ENCODE data around the gene DCUN1D5. TPM values are rescaled to one million over a fixed set of nuclear protein-coding genes. Genes with fewer than 3 reads are reported as not detected.
A peak's percentile ranks its signal among the peaks of the same experiment; 100 is the strongest.

The DCUN1D5 gene
- polyA plus RNA-seq, 4 donors = 10.5 to 24.9 (median 19.6) TPM

GRCh38 chr11:103108933-103109817 lies 17.2 kb upstream of the DCUN1D5 start, which contains the start of gene DYNC2H1:
DYNC2H1 (plus strand) TSS chr11:103109426; CDS start chr11:103109575, 149 bp downstream.
- Histone ChIP-seq H3K27ac (ENCODE audit: low read depth in 1 of 3, low read length in 2 of 3) (peak within 1 kb of the TSS in 2 of 3 donors; percentile 73 to 75), H3K9me3 (ENCODE audit: control insufficient read depth in 2 of 2, insufficient read depth in 1 of 2, low read depth in 1 of 2, low read length in 1 of 2) (no peaks in the 10 kb centered on the region), H3K4me1 (ENCODE audit: control insufficient read depth in 3 of 3, insufficient read depth in 2 of 3, low read depth in 1 of 3, low read length in 2 of 3) (no peaks in the 10 kb centered on the region), H3K36me3 (ENCODE audit: control insufficient read depth in 3 of 3, insufficient read depth in 2 of 3, low read depth in 1 of 3, low read length in 3 of 3) (no peaks in the 10 kb centered on the region), H3K4me3 (ENCODE audit: low read depth in 1 of 3, low read length in 3 of 3) (peak within 1 kb of the TSS; percentile 48 to 70 (median 53)), H3K27me3 (ENCODE audit: control insufficient read depth in 3 of 3, insufficient read depth in 3 of 3, low read length in 3 of 3) (no peaks in the 10 kb centered on the region)
- peak; percentile 85 to 96 for DNase-seq
- FAIRE-seq = no peak
- 1% methylated on average over 50 to 53 of the region's 53 CpGs for WGBS, 3 donors

- DNase-seq (no peak), FAIRE-seq (no peak)
- Histone ChIP-seq H3K9me3 (ENCODE audit: control insufficient read depth in 2 of 2, insufficient read depth in 1 of 2, low read depth in 1 of 2, low read length in 1 of 2) (no peaks in the 10 kb centered on the region), H3K36me3 (ENCODE audit: control insufficient read depth in 3 of 3, insufficient read depth in 2 of 3, low read depth in 1 of 3, low read length in 3 of 3) (no peaks in the 10 kb centered on the region), H3K27ac (ENCODE audit: low read depth in 1 of 3, low read length in 2 of 3) (no peak overlapping the region), H3K27me3 (ENCODE audit: control insufficient read depth in 3 of 3, insufficient read depth in 3 of 3, low read length in 3 of 3) (peaks cover 0 to 3% (median 0%) of the 10 kb centered on the region in 3 donors), H3K4me3 (ENCODE audit: low read depth in 1 of 3, low read length in 3 of 3) (no peak overlapping the region), H3K4me1 (ENCODE audit: control insufficient read depth in 3 of 3, insufficient read depth in 2 of 3, low read depth in 1 of 3, low read length in 2 of 3) (peaks cover 0 to 3% (median 0%) of the 10 kb centered on the region in 3 donors)
These were observed 5.3 kb upstream of the DCUN1D5 start for GRCh38 chr11:103097279-103097678.

DNA sequence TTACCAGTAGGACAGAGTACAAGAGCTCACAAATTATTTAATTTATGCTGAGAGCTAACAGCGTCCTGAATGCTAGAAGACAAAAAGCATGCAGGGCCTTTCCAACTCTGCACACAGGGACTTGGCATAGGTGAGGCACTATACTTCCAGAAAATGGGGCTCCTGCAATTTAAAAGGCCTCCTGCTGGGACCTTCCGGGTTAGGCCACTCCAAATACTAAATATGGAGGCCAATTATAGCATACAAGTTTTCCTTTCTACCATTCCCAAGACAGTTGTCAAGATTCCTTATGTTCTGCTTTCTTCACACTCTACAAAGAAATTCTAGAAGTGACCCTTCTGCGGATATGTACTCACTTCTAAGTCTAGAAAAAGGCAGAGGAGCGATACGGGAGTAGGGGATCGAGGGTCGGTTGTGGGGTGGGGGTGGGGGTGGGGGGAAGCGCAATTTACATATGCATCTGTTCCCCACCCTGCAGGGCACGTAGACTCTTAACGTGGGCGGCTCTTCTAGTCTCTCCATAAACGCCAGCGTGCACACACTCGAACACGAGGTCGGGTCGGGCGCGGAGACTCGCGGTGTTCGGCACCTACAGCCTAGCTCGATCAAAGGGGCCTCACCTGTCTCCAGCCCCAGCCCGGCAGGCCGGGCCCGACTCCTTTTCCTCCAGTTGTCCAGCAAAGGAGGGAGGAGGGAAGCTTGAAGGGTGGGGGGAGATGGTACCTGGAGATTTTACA lies 728 bp downstream of the DCUN1D5 start:
- Histone ChIP-seq H3K4me1 (ENCODE audit: control insufficient read depth in 3 of 3, insufficient read depth in 2 of 3, low read depth in 1 of 3, low read length in 2 of 3) (peaks cover 0 to 9% (median 6%) of the 10 kb centered on the region in 3 donors), H3K27ac (ENCODE audit: low read depth in 1 of 3, low read length in 2 of 3) (peak overlapping the region; percentile 81 to 93 (median 91)), H3K9me3 (ENCODE audit: control insufficient read depth in 2 of 2, insufficient read depth in 1 of 2, low read depth in 1 of 2, low read length in 1 of 2) (no peaks in the 10 kb centered on the region), H3K4me3 (ENCODE audit: low read depth in 1 of 3, low read length in 3 of 3) (peak overlapping the region; percentile 81 to 91 (median 82)), H3K27me3 (ENCODE audit: control insufficient read depth in 3 of 3, insufficient read depth in 3 of 3, low read length in 3 of 3) (peaks cover 0 to 3% (median 0%) of the 10 kb centered on the region in 3 donors), H3K36me3 (ENCODE audit: control insufficient read depth in 3 of 3, insufficient read depth in 2 of 3, low read depth in 1 of 3, low read length in 3 of 3) (peaks cover 0 to 8% (median 0%) of the 10 kb centered on the region in 3 donors)
- 1% methylated on average over 26 of the region's 26 CpGs for WGBS, 3 donors
- DNase-seq (peak; percentile 46 to 70), FAIRE-seq (no peak)

DNA sequence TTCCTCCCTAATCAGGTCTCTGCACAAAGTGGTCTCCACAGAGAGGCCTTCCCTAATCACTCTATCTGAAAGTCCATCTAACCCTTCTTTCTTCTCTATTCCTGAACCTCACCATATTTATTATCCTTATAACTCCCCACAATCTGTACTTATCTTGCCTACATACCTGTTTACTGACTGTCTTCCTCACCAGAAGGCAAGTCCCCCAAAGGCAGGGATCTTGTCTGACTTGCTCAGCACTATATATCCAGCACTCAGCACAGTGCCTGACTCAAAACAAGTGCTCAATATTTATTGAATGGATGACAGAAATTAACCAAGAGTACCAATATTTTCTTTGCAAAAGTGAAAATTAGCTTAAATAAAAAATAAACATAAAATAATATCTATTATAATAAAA lies 5.5 kb downstream of the DCUN1D5 start:
- DNase-seq = no peak
- no peak for FAIRE-seq
- no peaks in the 10 kb centered on the region for H3K9me3 ChIP-seq (ENCODE audit: control insufficient read depth in 2 of 2, insufficient read depth in 1 of 2, low read depth in 1 of 2, low read length in 1 of 2)

GRCh38 chr11:103085758-103086365 lies 6.1 kb downstream of the DCUN1D5 start:
- FAIRE-seq (no peak), DNase-seq (peak in 1 of 2 donors; percentile 12)
- 83 to 92% (median 88%) methylated on average over 1 of the region's 1 CpG for WGBS, 3 donors

More for the DNA sequence above, 5.5 kb downstream of the DCUN1D5 start:
- peaks cover 0 to 14% (median 0%) of the 10 kb centered on the region in 3 donors for H3K36me3 ChIP-seq (ENCODE audit: control insufficient read depth in 3 of 3, insufficient read depth in 2 of 3, low read depth in 1 of 3, low read length in 3 of 3)
- H3K4me3 ChIP-seq (ENCODE audit: low read depth in 1 of 3, low read length in 3 of 3) = no peak overlapping the region
- H3K27me3 ChIP-seq (ENCODE audit: control insufficient read depth in 3 of 3, insufficient read depth in 3 of 3, low read length in 3 of 3) = no peaks in the 10 kb centered on the region
- H3K27ac ChIP-seq (ENCODE audit: low read depth in 1 of 3, low read length in 2 of 3) = no peak overlapping the region
- H3K4me1 ChIP-seq (ENCODE audit: control insufficient read depth in 3 of 3, insufficient read depth in 2 of 3, low read depth in 1 of 3, low read length in 2 of 3) = peaks cover 0 to 6% (median 6%) of the 10 kb centered on the region in 3 donors

DNA sequence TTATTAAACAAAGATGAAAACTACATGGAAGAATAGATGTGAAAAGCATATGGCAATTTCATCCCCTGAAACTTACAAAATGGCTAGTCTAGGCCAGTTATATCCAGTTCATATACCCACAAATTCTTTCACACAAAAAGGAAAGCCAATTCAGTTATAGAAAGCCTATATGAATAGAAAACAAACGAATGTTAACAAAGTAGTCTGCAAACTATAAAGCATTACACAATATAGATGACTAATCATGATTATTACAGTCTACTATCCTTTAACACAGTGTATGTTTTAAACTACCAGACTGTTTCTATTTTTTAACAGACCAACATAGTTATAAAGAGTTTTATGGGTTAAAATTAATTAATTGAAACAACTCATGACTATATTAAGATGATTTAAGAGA lies 12.1 kb downstream of the DCUN1D5 start:
- Histone ChIP-seq H3K27ac (ENCODE audit: low read depth in 1 of 3, low read length in 2 of 3) (no peak overlapping the region), H3K36me3 (ENCODE audit: control insufficient read depth in 3 of 3, insufficient read depth in 2 of 3, low read depth in 1 of 3, low read length in 3 of 3) (peaks cover 0 to 25% (median 10%) of the 10 kb centered on the region in 3 donors), H3K4me1 (ENCODE audit: control insufficient read depth in 3 of 3, insufficient read depth in 2 of 3, low read depth in 1 of 3, low read length in 2 of 3) (no peaks in the 10 kb centered on the region), H3K4me3 (ENCODE audit: low read depth in 1 of 3, low read length in 3 of 3) (no peak overlapping the region), H3K27me3 (ENCODE audit: control insufficient read depth in 3 of 3, insufficient read depth in 3 of 3, low read length in 3 of 3) (no peaks in the 10 kb centered on the region), H3K9me3 (ENCODE audit: control insufficient read depth in 2 of 2, insufficient read depth in 1 of 2, low read depth in 1 of 2, low read length in 1 of 2) (no peaks in the 10 kb centered on the region)
- FAIRE-seq (no peak), DNase-seq (no peak)
- 47 to 68% (median 50%) methylated on average over 1 of the region's 1 CpG for WGBS, 3 donors

More at GRCh38 chr11:103085758-103086365, 6.1 kb downstream of the DCUN1D5 start:
- no peaks in the 10 kb centered on the region for H3K27me3 ChIP-seq (ENCODE audit: control insufficient read depth in 3 of 3, insufficient read depth in 3 of 3, low read length in 3 of 3)
- no peak overlapping the region for H3K4me3 ChIP-seq (ENCODE audit: low read depth in 1 of 3, low read length in 3 of 3)
- peaks cover 0 to 14% (median 0%) of the 10 kb centered on the region in 3 donors for H3K36me3 ChIP-seq (ENCODE audit: control insufficient read depth in 3 of 3, insufficient read depth in 2 of 3, low read depth in 1 of 3, low read length in 3 of 3)
- no peak overlapping the region for H3K27ac ChIP-seq (ENCODE audit: low read depth in 1 of 3, low read length in 2 of 3)
- peaks cover 0 to 6% (median 3%) of the 10 kb centered on the region in 3 donors for H3K4me1 ChIP-seq (ENCODE audit: control insufficient read depth in 3 of 3, insufficient read depth in 2 of 3, low read depth in 1 of 3, low read length in 2 of 3)
- no peaks in the 10 kb centered on the region for H3K9me3 ChIP-seq (ENCODE audit: control insufficient read depth in 2 of 2, insufficient read depth in 1 of 2, low read depth in 1 of 2, low read length in 1 of 2)

DNA sequence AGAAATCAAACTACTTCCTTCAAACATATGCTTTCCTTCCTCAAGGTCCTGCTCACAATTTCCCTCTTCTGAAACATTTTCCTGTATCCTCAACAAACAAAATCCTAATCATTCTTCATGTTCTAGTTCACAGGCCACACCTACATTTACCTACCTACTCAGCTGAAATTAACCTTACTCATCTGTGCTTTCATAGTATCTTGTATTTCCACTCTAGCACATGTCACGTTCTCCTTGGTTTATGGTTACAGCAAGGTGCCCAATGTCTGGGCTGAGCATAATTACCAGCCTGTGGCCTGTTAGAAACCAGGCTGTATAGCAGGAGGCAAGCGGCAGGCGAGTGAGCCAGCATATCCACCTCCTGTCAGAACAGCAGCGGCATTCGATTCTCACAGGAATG lies 13.2 kb downstream of the DCUN1D5 start:
- no peaks in the 10 kb centered on the region for H3K4me1 ChIP-seq (ENCODE audit: control insufficient read depth in 3 of 3, insufficient read depth in 2 of 3, low read depth in 1 of 3, low read length in 2 of 3)
- WGBS, 3 donors = 94 to 98% (median 95%) methylated on average over 5 of the region's 5 CpGs
- H3K27me3 ChIP-seq (ENCODE audit: control insufficient read depth in 3 of 3, insufficient read depth in 3 of 3, low read length in 3 of 3) = no peaks in the 10 kb centered on the region
- no peaks in the 10 kb centered on the region for H3K9me3 ChIP-seq (ENCODE audit: control insufficient read depth in 2 of 2, insufficient read depth in 1 of 2, low read depth in 1 of 2, low read length in 1 of 2)
- FAIRE-seq (no peak), DNase-seq (no peak)
- peaks cover 0 to 27% (median 10%) of the 10 kb centered on the region in 3 donors for H3K36me3 ChIP-seq (ENCODE audit: control insufficient read depth in 3 of 3, insufficient read depth in 2 of 3, low read depth in 1 of 3, low read length in 3 of 3)
- no peak overlapping the region for H3K27ac ChIP-seq (ENCODE audit: low read depth in 1 of 3, low read length in 2 of 3)
- H3K4me3 ChIP-seq (ENCODE audit: low read depth in 1 of 3, low read length in 3 of 3) = no peak overlapping the region

GRCh38 chr11:103077554-103077953 lies 14.4 kb downstream of the DCUN1D5 start:
- Histone ChIP-seq H3K36me3 (ENCODE audit: control insufficient read depth in 3 of 3, insufficient read depth in 2 of 3, low read depth in 1 of 3, low read length in 3 of 3) (peaks cover 0 to 28% (median 10%) of the 10 kb centered on the region in 3 donors), H3K9me3 (ENCODE audit: control insufficient read depth in 2 of 2, insufficient read depth in 1 of 2, low read depth in 1 of 2, low read length in 1 of 2) (no peaks in the 10 kb centered on the region), H3K27ac (ENCODE audit: low read depth in 1 of 3, low read length in 2 of 3) (no peak overlapping the region), H3K27me3 (ENCODE audit: control insufficient read depth in 3 of 3, insufficient read depth in 3 of 3, low read length in 3 of 3) (no peaks in the 10 kb centered on the region), H3K4me3 (ENCODE audit: low read depth in 1 of 3, low read length in 3 of 3) (no peak overlapping the region), H3K4me1 (ENCODE audit: control insufficient read depth in 3 of 3, insufficient read depth in 2 of 3, low read depth in 1 of 3, low read length in 2 of 3) (no peaks in the 10 kb centered on the region)
- 92 to 94% (median 93%) methylated on average over 3 of the region's 3 CpGs for WGBS, 3 donors
- FAIRE-seq = no peak
- DNase-seq = no peak

All from small intestine (tissue), 7 donors.